Measurements from ENCODE around the gene GPC6.

GRCh38 chr13:93771782-93772181 lies 545.2 kb downstream of the GPC6 start:
- TF ChIP-seq CTCF (IDR thresholded peaks at IDR 0.05; ENCODE audit: insufficient read depth, low read length) (no peak), POLR2AphosphoS5 (IDR thresholded peaks at IDR 0.05; ENCODE audit: low read depth) (no peak), GABPA (IDR thresholded peaks at IDR 0.05; ENCODE audit: low read depth) (no peak), REST (IDR thresholded peaks at IDR 0.05; ENCODE audit: insufficient replicate concordance, low read depth) (no peak), SPI1 (IDR thresholded peaks at IDR 0.05; ENCODE audit: borderline replicate concordance, low read depth) (no peak)

Measured in HL-60 (cell line).